H54 (cell line): Measurements from ENCODE around the gene SOAT2.
"Not testable (repeated sequence)": the region's sequence is repeated elsewhere in the genome, so short reads cannot be mapped to it uniquely, and the experiment has no call there.

Experiments
- DNase-seq: peaks from one replicate; pipeline ENCODE4 v3.0.0; 2011; ENCODE audit warnings: low spot score, mixed read lengths; ENCODE audit not compliant: insufficient read length
- FAIRE-seq: peaks from 3 replicates; lab custom pipeline; 2011; peaks lifted over from hg19 to GRCh38; lab: Jason Lieb, UNC
- POLR2A ChIP-seq: IDR thresholded peaks from 2 replicates; pipeline ENCODE4 v1.6.1; 2011; ENCODE audit warnings: low read depth, mild to moderate bottlenecking, low read length

Gene SOAT2

GRCh38 chr12:53098354-53098981 lies 4.8 kb upstream of the SOAT2 start:
- peak; percentile 45; the same call in 1 of the 2 replicates for TF ChIP-seq POLR2A
- peak; percentile 77 for DNase-seq
- FAIRE-seq: peak; percentile 67

DNA sequence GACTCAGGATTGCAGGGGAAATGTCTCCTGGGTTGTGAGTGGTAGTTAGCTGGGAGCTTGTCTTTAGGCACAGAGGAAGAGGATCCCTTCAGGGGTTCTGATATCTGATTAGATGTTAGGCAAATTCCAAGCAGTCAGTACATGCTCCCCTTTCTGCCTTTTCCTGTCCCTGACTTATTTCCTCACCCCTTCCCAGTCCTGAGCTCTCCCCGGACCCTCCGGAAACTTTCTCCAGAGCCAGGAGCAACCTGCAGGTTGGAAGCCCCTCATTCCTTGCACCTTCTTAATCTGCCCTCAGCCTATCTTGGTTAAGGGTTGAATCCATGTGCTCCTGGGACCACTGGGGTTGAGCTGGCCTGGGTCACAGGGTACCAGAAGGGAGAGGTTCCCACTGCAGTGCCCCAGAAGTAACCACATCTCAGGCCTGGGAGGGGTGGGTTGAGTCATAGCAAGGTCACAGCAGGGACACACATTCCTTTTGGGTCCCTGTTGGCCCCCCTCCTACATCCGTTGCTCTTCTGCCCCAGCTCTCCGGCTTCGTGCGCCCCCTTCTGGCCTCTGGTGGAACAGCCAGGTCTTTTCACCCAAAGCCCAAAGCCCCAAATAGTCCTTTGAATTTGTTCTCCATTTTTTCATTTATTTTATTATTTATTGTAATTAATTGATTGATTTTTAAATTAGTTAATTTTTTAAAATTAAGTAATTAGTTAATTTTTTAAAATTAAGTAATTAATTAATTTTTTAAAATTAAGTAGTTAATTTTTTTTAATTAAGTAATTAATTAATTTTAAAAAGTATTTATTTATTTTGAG lies 4.0 kb upstream of the SOAT2 start:
- no peak for FAIRE-seq
- peak; percentile 21; the same call in 1 of the 2 replicates for TF ChIP-seq POLR2A

DNA sequence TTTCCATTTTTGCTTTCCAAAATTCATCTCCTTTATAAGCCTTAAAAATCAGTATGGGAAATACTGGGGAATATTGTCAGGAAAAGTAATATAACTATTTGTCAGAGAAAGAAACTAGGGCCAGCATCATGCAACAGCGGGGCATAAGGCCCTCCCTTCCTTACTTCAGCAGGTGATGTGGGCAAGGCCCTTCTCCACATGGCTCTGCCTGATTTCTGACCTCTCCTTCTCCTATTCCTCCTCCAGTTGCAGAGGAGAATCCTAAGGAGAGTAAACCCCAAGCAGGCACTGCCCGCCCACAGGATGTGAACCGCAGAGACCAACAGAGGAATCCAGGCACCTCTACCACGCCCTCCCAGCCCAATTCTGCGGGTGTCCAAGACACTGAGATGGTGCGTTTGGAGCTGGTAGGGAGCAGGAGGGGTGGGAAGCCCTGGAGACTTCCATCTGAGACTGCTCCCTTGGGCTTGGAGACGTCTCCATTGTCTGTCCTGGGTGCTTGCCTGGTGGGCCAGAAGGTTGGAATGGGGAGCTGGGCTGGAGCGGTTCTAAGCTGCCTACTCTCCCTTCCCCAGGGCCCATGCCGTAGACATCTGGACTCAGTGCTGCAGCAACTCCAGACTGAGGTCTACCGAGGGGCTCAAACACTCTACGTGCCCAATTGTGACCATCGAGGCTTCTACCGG lies 2.7 kb upstream of the SOAT2 start:
- no peak for TF ChIP-seq POLR2A
- DNase-seq: no peak
- no peak for FAIRE-seq

More for the DNA sequence above, 4.0 kb upstream of the SOAT2 start:
- peak; percentile 96 for DNase-seq

- FAIRE-seq: no peak
- no peak for TF ChIP-seq POLR2A
- DNase-seq: no peak
These were observed 2.0 kb upstream of the SOAT2 start for GRCh38 chr12:53101266-53101665.

DNA sequence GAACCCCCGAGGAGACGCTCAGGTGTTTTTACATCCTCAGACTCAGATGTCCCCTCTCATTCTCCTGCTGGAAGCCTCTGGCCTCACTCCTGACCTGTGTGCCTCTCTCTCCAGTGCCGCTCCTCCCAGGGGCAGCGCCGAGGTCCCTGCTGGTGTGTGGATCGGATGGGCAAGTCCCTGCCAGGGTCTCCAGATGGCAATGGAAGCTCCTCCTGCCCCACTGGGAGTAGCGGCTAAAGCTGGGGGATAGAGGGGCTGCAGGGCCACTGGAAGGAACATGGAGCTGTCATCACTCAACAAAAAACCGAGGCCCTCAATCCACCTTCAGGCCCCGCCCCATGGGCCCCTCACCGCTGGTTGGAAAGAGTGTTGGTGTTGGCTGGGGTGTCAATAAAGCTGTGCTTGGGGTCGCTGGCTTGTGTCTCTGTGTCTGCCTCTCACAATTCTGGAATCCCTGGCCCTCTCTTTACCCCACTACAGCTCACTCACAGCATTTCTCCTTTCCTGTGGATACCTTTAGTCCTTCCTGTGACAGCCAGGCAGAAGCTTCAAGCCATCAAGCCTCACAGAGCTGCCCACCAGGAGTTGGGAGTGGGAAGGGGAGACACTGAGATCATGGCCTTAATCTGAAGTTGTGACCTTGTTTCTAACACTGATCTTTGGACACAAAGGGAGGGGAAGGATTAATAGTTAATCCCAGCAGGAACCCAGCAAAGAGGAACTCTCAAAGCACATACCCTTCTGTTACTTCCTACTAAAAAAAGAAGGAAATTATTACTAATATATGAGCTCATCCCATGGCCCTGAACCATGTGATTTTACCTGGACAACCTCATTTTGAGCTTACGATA lies 1.1 kb upstream of the SOAT2 start:
- DNase-seq (no peak), FAIRE-seq (no peak)

DNA sequence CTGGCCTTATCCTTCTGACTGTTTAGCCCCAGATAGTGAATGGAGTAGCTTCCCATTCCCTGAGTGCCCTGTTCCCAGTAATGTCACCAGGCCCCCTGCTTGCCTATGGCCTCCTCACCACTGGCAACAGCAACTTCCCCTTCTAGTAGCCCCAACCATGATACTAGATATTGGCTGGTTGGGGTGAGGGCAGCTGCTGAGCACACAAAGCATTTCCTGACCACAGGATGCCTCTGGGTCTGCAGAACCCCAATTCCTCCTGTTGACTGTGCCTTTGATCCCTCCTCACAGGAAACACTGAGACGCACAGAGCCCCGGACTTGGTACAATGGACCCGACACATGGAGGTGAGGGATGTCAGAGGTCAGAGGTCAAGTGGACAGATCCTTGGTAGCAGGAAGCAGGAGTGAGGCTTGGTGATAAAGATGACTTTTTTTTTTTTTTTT lies 597 bp downstream of the SOAT2 start:
- DNase-seq (no peak), FAIRE-seq (no peak)
- no peak for TF ChIP-seq POLR2A

More for the DNA sequence above, 1.1 kb upstream of the SOAT2 start:
- TF ChIP-seq POLR2A: no peak

- no peak for TF ChIP-seq POLR2A
- DNase-seq: no peak
- no peak for FAIRE-seq
These were observed 2.0 kb downstream of the SOAT2 start for GRCh38 chr12:53105256-53105655.

DNA sequence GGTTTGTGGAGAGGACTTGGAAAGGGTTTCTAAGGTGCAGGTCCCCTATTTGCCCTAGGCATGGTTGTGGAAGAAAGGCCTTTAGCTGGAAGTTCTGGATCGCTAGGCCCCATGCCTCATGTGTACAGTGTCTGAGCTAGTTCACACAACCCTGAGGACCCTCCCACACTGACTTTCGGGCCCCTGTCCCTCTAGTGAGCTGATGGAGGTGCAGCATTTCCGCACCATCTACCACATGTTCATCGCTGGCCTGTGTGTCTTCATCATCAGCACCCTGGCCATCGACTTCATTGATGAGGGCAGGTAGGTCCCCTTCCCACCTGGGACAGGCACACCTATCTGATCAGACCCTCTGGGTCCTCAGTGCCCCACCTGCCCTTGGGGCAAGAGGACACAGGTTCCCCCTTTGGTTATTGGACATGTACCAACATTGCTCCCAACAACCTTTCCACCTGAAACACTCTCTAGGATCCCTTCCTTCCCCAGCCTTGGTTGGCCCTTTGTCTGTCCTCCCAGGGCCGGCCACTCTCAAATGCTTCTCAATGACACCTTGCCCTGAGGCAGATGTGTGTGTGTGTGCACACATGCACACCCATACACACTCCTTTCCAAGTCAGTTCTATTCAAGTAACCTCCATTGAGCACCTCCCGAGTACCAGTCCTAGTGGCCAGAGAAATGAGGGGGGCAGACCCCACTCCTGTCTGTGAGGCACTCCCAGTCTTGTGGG lies 2.6 kb downstream of the SOAT2 start:
- TF ChIP-seq POLR2A: no peak
- FAIRE-seq (no peak), DNase-seq (no peak)

- DNase-seq (no peak), FAIRE-seq (no peak)
- no peak for TF ChIP-seq POLR2A
These were observed 3.8 kb downstream of the SOAT2 start for GRCh38 chr12:53107122-53107521.

- FAIRE-seq, DNase-seq: not testable (repeated sequence)
These were observed 9.1 kb downstream of the SOAT2 start for GRCh38 chr12:53112431-53112830.

DNA sequence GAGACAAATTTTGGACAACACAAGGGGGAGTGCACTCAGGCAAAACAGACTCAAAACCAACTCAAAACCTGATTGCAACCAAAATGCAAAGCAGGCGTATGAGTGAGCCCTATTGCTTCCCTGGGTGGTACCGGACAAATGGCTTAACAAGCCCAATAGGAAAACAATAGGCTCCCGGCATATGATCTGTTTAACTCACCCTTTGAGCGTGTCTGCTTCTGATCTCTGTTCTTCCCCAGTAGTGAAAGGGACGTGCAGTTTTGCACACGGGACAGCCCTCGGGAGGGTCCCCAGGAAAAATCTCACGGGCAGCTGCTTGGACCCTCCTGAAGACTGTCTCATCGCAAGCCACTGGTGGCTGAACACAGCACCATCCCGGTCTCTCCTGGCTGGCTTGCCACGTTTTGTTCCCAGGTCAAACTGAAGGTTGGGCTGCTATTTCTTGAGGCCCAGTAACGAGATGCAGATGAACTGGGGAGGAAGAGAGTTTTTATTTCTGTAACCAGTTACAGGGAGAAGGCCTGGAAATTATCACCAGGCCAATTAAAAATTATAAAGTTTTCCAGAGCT lies 9.9 kb downstream of the SOAT2 start:
- FAIRE-seq: no peak
- no peak for TF ChIP-seq POLR2A
- DNase-seq: no peak

DNA sequence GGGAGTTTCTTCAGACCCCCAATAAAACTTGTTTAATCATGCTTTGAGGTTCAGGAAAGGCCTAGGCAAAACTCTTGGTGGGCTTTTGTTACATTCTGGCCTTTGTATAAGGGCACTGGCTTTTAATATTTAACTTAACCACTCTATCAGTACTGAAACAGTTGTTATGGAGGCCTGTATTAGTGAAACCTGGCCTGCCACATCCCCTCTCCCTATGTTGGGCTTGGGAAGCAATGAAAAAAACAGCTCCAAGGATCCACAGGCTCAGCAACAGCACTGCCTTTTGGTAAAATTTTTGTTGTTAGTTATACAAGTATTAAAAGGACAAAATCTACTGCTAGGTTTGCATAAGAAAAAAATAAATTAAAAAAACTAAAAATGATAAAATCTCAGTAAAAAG lies 10.7 kb downstream of the SOAT2 start:
- TF ChIP-seq POLR2A: no peak

More for the DNA sequence above, 10.7 kb downstream of the SOAT2 start:
- no peak for FAIRE-seq
- no peak for DNase-seq
